GM18519 (cell line): ENCODE data around the gene VWC2L.

Source experiments
- ATAC-seq: cut with Tn5 transposase; IDR thresholded peaks from one replicate; pipeline ENCODE4 v1.9.1; 2021; ENCODE audit warnings: mild to moderate bottlenecking, moderate library complexity; ENCODE audit not compliant: unreplicated experiment, low FRiP score

The VWC2L gene

DNA sequence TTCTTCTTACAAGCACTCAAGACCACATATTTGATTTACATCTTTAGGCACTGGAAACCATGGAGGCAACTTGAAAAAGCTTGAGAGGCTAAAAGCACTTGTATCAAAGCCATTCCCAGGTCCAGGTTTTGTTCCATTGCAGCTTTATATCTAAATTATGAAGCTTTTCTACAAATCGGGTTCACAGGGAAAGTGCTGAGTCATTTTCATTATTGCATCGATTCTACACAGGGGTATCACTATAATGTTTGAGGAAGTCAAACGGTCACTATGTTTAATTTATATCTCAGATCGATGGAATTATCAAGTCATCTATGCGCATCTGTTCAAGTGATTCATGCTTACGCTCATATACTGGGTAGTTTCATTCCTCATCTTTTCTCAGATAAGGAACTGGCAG lies 118.7 kb downstream of the VWC2L start:
- ATAC-seq = no peak

GRCh38 chr2:214533541-214533940 lies 122.7 kb downstream of the VWC2L start:
- no peak for ATAC-seq

DNA sequence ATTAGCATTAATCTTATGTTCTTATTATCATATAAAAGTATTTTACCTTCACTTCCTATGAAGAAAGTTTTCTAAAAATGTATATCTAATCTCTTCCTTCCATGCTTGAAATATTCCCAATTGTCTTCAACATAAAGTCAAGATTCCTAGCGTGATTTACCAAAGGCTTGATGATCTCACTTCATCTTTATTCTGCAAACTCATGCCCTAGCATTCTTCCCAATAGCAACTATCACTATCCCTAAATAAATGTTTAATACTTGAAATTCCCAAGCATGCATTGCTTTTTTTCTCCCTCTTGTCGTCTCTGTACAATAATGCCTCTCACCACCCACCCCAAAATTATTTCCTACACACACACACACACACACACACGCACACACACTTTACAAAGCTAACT lies 125.8 kb downstream of the VWC2L start:
- no peak for ATAC-seq

DNA sequence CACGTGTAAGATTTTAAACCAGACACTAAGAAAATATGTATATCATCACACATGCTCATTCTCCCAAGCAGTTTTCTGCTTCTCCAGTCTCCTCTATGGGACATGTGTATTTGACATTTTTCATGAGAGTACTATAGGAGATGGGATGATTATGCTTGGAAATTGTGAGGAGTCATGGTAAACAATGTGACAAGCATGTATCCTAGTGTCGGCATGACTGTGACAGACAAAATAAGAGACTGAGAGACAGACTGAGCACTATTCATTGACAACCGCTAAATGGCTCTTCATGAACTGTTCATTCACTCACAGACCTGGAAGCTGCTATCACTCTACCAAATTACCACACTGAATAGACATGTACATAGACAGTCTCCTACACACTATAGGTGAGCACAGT lies 127.1 kb downstream of the VWC2L start:
- ATAC-seq = no peak

- ATAC-seq = no peak
Observed at GRCh38 chr2:214542295-214542694, 131.4 kb downstream of the VWC2L start.

GRCh38 chr2:214542866-214543265 lies 132.0 kb downstream of the VWC2L start:
- no peak for ATAC-seq

DNA sequence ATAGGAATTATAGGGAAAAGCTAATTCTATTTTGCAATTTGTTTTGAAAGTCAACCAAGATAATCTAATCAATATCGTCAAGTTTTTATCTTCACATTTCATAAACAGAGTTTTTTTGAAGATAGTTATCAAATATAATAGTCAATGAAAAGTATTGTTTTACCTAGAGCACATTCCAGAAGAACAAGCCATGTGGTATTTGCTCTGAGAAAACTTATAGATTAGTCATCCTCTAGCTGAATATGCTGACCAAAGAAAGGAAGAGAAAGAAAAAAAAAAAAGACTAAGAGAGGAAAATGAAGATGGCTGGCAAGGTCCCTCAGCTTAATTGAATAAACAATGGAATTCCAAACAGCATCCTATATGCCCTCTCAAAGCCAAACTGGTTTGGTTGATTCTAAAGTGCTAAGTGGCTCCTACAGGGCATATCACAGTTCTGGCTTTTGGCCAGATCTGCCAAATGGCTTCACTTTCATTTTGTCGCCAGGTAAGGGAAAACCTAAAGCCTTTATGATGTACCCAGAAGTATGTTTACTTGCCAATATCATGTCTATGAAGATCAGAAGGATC lies 132.6 kb downstream of the VWC2L start:
- no peak for ATAC-seq

GRCh38 chr2:214545898-214546542 lies 135.2 kb downstream of the VWC2L start:
- no peak for ATAC-seq

DNA sequence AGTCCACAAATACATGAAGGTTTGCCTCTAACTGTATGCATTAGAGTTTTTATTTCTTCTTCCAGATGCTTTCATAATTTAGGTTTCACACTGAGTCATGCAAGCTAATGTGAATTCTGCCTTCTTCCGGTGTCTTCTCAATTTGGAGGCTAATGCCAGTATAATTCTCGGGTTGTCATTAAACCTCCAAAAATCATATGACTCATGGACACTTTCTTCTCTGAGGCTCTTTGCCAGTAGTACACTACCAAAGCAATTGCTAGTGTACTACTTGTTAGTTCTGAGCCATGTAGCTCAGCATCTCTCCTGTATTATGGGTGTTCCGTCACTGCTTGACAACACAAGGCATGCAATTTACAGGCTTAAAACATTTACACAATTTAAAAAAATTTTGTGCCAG lies 137.1 kb downstream of the VWC2L start:
- no peak for ATAC-seq

DNA sequence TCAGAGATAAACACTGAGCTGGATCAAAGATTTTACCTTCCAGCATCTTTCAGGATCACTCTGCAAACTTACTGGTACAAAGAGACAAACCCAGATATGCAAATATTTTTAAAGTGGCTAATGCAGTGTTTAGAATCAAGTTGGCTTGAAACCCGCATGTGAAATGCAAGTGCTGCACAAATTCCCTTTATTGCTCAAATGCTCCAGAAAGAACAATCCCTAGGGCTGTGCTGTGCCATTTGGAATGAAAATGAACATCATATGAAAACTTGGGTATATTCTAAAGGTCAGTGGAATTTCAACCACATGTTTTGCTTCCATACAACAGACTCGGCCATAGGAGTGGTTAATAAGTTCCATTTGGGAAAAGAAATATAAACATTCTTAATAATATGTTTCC lies 139.1 kb downstream of the VWC2L start:
- ATAC-seq = no peak

DNA sequence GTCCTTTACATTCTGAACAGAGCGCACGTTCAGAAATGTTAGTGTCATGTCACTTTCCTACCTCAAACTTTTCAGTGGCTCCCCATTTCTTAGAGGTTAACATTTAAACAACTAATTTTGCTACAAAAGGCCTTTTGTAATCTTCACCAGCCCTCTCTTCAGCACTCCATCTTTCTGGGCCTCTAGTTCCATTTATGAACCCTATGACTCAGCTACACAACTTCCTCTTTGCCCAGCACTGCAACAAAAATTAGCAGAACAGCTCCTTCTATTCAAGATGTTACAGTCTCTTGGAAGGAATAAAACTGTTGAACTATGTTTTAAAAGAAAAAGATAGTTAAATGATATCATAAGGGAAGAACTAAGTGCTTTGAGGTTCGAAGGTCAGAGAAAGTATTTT lies 139.9 kb downstream of the VWC2L start:
- ATAC-seq = no peak

DNA sequence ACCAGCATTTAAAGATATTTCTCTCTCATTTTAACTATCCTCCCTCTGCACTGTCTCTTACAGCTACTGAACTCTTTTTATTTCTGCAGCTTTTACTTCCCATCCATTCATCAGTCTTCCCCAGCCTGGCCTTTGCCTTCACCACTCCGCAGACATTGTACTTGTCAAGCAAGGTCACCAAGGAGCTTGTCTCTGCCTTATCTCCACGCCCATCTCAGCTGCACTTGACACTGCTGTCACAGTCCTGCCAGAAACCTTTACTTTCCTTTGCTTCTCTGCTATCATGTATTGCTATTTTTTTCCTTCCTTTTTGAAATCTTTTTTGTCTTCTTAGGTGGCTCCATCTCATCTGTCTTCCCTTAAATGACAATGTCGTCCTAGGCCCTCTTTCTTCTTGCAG lies 147.0 kb downstream of the VWC2L start:
- no peak for ATAC-seq

DNA sequence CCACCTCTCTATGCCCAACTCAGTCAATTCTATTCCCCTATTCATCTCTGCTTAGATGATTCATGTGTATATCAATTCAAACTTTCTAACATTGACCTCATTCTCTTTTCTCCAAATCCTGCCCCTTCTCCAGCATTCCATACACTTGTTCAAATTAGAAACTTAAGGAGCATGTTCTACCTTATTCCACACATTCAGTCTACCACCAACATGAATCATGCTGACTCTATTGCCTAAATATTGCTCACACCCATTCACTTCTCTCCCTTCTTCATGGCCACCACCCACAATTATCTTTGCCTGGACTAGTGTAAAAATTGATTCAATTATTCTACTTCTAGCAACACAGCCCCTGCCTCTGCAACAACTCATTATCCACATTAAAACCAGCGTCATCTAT lies 147.5 kb downstream of the VWC2L start:
- no peak for ATAC-seq

DNA sequence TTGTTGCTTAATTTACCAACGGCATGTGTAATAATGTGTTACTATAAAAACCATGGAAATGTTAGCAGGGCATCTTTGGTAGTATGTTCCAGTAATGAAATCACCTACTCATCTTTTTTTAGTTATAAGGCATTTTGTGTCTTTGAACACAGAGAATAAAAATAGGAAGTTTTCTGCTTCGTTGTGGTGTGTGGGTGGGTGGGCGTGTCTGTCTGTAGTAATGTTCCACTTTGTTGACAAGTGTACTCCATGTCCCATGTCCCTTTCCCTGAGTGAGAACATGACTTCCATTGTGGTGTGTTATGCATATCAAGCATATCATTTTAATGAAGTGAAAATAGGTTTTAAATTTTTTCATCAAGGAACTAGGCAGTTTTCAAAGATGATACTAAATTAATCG lies 149.3 kb downstream of the VWC2L start:
- no peak for ATAC-seq

DNA sequence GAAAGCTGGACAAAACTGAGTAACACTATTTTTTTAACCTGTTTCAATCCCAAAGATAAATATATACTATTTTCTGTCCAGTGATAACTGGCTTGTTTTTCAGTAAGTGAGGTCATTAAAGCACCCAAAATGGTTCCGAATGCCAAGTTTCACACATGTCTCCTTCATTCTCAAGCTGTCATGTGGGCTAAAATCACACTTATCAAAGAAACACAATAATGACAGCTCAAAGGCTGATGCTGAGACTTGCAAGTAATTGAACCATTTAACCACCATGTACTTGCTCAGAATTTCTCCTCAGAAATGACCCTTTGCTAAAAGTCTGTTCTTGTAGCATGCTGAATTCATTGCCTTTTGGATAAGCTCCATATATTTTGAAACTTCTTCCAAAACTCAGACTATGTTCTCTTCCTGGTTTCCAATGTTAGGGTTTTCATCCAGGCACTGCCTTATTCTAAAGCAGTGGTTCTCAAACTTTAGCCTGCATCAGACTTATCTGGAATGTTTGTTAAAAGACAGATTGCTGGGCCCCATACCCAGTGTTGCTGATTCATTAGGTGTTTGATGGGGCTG lies 149.8 kb downstream of the VWC2L start:
- no peak for ATAC-seq

DNA sequence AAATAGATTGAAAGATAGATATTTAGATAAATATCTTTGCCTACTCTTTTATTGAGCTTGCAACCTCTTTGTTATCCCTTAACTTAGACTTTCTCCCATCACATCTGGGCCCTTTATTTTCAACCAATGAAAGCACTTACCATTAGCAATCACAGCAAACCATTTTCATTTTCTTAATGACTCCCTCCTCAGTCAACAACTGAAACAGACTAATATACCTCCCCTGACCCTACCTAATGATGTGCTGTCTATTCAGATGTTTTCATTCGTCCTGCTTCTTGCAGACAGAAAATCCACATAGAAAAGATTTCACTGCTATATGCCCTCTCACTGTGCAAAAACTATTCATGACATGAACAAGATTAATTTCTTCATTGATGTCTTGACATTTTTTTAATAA lies 154.4 kb downstream of the VWC2L start:
- no peak for ATAC-seq

GRCh38 chr2:214566457-214566856 lies 155.6 kb downstream of the VWC2L start:
- no peak for ATAC-seq

GRCh38 chr2:214569419-214570035 lies 158.7 kb downstream of the VWC2L start:
- ATAC-seq = no peak

GRCh38 chr2:214574084-214574781 lies 163.4 kb downstream of the VWC2L start:
- ATAC-seq = no peak

GRCh38 chr2:214575030-214575429 lies 164.2 kb downstream of the VWC2L start:
- no peak for ATAC-seq

DNA sequence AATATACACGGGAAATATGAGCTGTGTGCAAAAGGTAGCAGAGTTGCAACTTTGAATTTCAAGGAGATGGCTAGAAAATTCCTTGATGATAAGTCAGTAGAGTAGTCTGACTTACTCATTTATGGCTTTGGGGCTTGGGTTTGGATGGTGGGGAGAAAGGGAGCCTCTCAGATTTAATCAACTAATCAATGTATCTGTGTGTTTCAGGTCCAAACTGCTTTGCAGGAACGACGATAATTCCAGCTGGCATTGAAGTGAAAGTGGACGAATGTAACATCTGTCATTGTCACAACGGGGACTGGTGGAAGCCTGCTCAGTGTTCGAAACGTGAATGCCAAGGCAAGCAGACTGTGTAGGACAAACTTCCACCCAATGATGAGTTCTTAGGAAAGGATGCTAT lies 164.6 kb downstream of the VWC2L start:
- ATAC-seq = no peak
